Gastroesophageal sphincter (tissue), 4 donors: ENCODE measurements around the gene CASK. TPM values are rescaled to one million over a fixed set of nuclear protein-coding genes. Genes with fewer than 3 reads are reported as not detected.

ENCODE experiments used
- ATAC-seq: fragments of 150-250 bp; one replicate; pipeline ENCODE4 v1.9.1; 2016; ENCODE audit warnings: mild to moderate bottlenecking, moderate library complexity
- H3K27ac ChIP-seq, 4 donors: fragments of 200-600 bp; sonication (generic) in 3 of 4; 1 replicate in 3 of 4; 2 replicates in 1 of 4; pipeline ENCODE4 v1.5.1; 2016 to 2019
- H3K27me3 ChIP-seq: fragments of 200-600 bp; sonication (generic); one replicate; pipeline ENCODE4 v1.5.1; 2019
- H3K36me3 ChIP-seq, 2 donors: fragments of 200-600 bp; sonication (generic); one replicate each; pipeline ENCODE4 v1.5.1; 2019; ENCODE audit warnings: control low read depth in 1 of 2
- H3K4me1 ChIP-seq, 3 donors: fragments of 200-600 bp; sonication (generic); 1 replicate in 2 of 3; 2 replicates in 1 of 3; pipeline ENCODE4 v1.5.1; 2016 to 2019; ENCODE audit warnings: control low read depth in 2 of 3
- H3K4me3 ChIP-seq, 2 donors: fragments of 200-600 bp; sonication (generic); one replicate each; pipeline ENCODE4 v1.5.1; 2019; ENCODE audit warnings: mild to moderate bottlenecking in 1 of 2, moderate library complexity in 1 of 2
- H3K9me3 ChIP-seq, 3 donors: fragments of 200-600 bp; sonication (generic); one replicate each; pipeline ENCODE4 v1.5.1; 2017 to 2019; ENCODE audit warnings: control low read depth in 2 of 3
- EP300 ChIP-seq: sonication (generic); formaldehyde crosslinking; IDR thresholded peaks from one replicate; pipeline ENCODE4 v1.6.1; 2017; ENCODE audit warnings: antibody characterized with exemption, mild to moderate bottlenecking
- POLR2A ChIP-seq, 2 donors: fragments of 450-650 bp; IDR thresholded peaks; one replicate each; pipeline ENCODE4 v1.6.1; 2017; ENCODE audit warnings: antibody characterized with exemption in 2 of 2, mild to moderate bottlenecking in 2 of 2, moderate library complexity in 1 of 2
- POLR2AphosphoS5 ChIP-seq: sonication (generic); formaldehyde crosslinking; IDR thresholded peaks from one replicate; pipeline ENCODE4 v1.6.1; 2017; ENCODE audit warnings: antibody characterized with exemption
- WGBS, 2 donors: methylation state at CpG; one replicate each; pipeline ENCODE4 v1.1.5; 2018; ENCODE audit warnings: low coverage in 1 of 2; 5-methylcytosine and 5-hydroxymethylcytosine counted together
- total RNA-seq, 4 donors: library from RNA; depleted of rRNA; stranded (reverse); fragments of >200 nt; gene quantifications; one replicate each; pipeline ENCODE4 v1.1.0, GENCODE V29; 2016
- TF ChIP-seq, protein P1 (sequence below), 4 experiments: fragments of 200-600 bp in 2 of 4; fragments of 450-650 bp in 2 of 4; sonication (generic) in 1 of 4; IDR thresholded peaks; one replicate each; pipeline ENCODE4 v1.5.1; 2017 to 2019; ENCODE audit warnings: antibody characterized with exemption in 4 of 4, mild to moderate bottlenecking in 2 of 4, moderate library complexity in 2 of 4

The CASK gene
- total RNA-seq, 4 donors from 2014 or later, result 22.6 to 55.0 (median 30.5) TPM

DNA sequence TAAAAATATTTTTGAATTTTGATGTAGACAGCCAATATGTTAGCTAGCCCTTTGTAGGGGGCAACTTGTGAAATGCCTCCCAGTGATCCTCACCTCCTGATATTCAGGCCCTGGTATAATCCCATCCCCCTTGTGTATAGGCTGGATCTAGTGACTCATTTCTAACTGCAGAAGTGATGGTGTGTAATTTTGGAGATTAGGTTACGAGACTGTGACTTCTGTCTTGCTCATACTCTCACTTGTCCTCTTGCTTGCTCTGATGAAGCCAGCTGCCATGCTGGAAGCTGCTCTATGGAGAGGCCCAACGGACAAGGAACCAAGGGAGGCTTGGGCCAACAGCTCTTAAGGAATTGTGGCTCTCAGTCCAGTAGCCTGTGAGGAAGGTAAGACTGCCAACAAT, 137.7 kb downstream of the CASK start:
- no peak overlapping the region for H3K27ac ChIP-seq
- H3K9me3 ChIP-seq, result no peaks in the 10 kb centered on the region
- no peaks in the 10 kb centered on the region for H3K27me3 ChIP-seq
- H3K4me1 ChIP-seq, result no peaks in the 10 kb centered on the region
- no peak for ATAC-seq
- 80% methylated on average over 2 of the region's 2 CpGs; no CpG with 5 or more reads in 1 of the 2 donors for WGBS, 2 donors
- H3K36me3 ChIP-seq, result no peaks in the 10 kb centered on the region
- TF ChIP-seq POLR2A (IDR thresholded peaks at IDR 0.05), result no peak
- TF ChIP-seq, protein P1, sequence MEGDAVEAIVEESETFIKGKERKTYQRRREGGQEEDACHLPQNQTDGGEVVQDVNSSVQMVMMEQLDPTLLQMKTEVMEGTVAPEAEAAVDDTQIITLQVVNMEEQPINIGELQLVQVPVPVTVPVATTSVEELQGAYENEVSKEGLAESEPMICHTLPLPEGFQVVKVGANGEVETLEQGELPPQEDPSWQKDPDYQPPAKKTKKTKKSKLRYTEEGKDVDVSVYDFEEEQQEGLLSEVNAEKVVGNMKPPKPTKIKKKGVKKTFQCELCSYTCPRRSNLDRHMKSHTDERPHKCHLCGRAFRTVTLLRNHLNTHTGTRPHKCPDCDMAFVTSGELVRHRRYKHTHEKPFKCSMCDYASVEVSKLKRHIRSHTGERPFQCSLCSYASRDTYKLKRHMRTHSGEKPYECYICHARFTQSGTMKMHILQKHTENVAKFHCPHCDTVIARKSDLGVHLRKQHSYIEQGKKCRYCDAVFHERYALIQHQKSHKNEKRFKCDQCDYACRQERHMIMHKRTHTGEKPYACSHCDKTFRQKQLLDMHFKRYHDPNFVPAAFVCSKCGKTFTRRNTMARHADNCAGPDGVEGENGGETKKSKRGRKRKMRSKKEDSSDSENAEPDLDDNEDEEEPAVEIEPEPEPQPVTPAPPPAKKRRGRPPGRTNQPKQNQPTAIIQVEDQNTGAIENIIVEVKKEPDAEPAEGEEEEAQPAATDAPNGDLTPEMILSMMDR (IDR thresholded peaks at IDR 0.05), result no peak
- no peak for TF ChIP-seq POLR2AphosphoS5
- no peak for TF ChIP-seq EP300
- H3K4me3 ChIP-seq, result no peak overlapping the region

DNA sequence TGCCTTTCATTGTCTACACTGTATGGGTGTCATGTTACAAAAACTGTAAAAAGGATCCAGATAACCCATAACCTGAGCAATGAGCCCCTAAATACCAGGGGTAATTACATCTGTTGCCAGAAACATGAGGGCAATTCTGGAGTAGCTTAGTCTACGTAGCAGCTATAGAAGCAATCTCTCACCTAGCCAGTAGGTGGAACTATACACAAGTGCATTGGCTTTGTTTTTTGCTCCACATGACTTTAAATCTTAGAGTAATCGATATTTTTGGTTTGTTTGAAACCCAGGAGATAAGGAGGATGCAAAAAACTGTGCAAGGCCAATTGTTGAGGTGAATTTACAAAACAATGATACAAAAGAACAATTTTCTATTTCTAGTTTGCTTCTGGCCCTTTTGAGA, 141.9 kb downstream of the CASK start:
- Histone ChIP-seq H3K27ac (no peak overlapping the region), H3K4me3 (no peak overlapping the region), H3K36me3 (no peaks in the 10 kb centered on the region), H3K27me3 (no peaks in the 10 kb centered on the region), H3K9me3 (no peaks in the 10 kb centered on the region), H3K4me1 (peaks cover 0 to 10% (median 0%) of the 10 kb centered on the region in 3 donors)
- WGBS, 2 donors, result 0% methylated on average over 2 of the region's 2 CpGs
- TF ChIP-seq, protein P1 (IDR thresholded peaks at IDR 0.05), result peak; percentile 40 to 65 (median 48)
- no peak for TF ChIP-seq POLR2A (IDR thresholded peaks at IDR 0.05)
- ATAC-seq, result no peak

DNA sequence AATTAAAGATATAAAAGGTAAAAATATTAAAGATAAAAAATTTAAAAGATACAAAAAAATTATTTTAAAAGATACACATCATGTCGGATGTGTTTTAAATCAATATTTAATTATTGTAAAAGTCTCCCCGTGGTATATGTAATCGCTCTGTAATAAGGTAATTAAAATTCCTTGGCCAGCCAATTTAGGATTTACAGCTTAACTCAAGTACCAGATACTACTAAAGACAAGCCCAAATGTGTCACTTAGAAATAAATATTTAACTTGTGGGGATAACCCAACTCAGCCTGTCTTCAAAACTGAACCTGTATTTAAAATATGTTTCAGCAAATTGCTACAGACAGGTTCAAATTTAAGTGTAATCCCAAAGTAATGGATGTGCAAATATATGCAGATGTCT, 143.4 kb downstream of the CASK start:
- H3K36me3 ChIP-seq, result no peaks in the 10 kb centered on the region
- H3K9me3 ChIP-seq, result no peaks in the 10 kb centered on the region
- no peak overlapping the region for H3K4me3 ChIP-seq
- TF ChIP-seq POLR2A (IDR thresholded peaks at IDR 0.05) (no peak), POLR2AphosphoS5 (no peak), EP300 (no peak)
- TF ChIP-seq, protein P1 (IDR thresholded peaks at IDR 0.05), result no peak
- H3K27me3 ChIP-seq, result no peaks in the 10 kb centered on the region
- ATAC-seq, result no peak
- no peak overlapping the region for H3K27ac ChIP-seq
- H3K4me1 ChIP-seq, result peaks cover 0 to 10% (median 0%) of the 10 kb centered on the region in 3 donors
- 46 to 51% methylated on average over 3 of the region's 3 CpGs for WGBS, 2 donors

DNA sequence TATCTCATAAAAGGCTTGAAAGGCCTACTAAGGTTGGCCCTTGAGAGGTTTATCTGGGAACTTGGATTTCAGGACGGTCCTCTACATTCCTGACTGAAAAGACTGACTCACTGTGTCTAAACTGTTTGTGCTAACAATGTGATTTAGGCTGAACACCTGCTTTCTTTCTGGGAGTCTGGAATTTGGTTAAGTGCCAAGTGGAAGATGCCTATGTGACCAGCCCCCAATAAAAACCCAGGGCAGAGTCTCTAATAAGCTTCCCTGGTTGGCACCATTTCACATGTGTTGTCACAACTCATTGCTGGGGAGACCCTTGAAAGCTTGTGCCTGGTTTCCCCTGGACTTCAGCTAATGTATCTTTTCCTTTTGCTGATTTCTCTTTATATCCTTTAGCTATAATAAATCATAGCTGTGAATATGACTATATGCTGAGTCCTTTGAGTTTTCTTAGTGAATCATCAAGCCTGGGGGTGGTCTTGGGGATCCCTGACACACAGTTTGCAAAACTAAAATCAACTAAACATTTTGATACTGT, 144.3 kb downstream of the CASK start:
- 20% methylated on average over 1 of the region's 1 CpG for WGBS, 2 donors
- Histone ChIP-seq H3K27ac (no peak overlapping the region), H3K4me1 (peaks cover 0 to 10% (median 0%) of the 10 kb centered on the region in 3 donors), H3K36me3 (no peaks in the 10 kb centered on the region), H3K4me3 (no peak overlapping the region), H3K27me3 (no peaks in the 10 kb centered on the region), H3K9me3 (no peaks in the 10 kb centered on the region)
- TF ChIP-seq POLR2AphosphoS5 (no peak), POLR2A (IDR thresholded peaks at IDR 0.05) (no peak), EP300 (no peak)
- TF ChIP-seq, protein P1 (IDR thresholded peaks at IDR 0.05), result no peak
- no peak for ATAC-seq

DNA sequence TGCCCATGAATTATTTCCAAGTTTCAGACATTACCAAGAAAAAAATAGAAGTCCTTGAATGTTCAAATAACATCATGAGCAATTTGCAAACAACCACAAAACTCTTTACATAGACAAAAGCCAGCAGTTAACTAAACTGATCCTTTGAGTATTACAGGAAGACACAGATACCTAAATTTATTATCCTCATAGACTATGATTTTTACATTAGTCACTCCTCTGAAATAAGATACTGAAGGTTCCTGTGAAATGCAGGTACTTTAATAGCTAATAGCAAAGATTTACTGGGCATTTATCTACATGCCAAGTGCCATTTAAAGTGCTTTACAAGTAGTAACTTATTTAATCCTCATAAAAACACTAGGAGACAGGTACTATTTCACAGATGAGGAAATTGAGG, 161.7 kb downstream of the CASK start:
- no peaks in the 10 kb centered on the region for H3K4me1 ChIP-seq
- no peak for ATAC-seq
- TF ChIP-seq, protein P1 (IDR thresholded peaks at IDR 0.05), result no peak
- no peaks in the 10 kb centered on the region for H3K27me3 ChIP-seq
- no peak overlapping the region for H3K27ac ChIP-seq
- no peaks in the 10 kb centered on the region for H3K36me3 ChIP-seq
- H3K9me3 ChIP-seq, result no peaks in the 10 kb centered on the region
- no peak overlapping the region for H3K4me3 ChIP-seq
